ENCODE data around the gene E2F4. TPM values are rescaled to one million over a fixed set of nuclear protein-coding genes. Genes with fewer than 3 reads are reported as not detected.

The E2F4 gene
- total and polyA plus RNA-seq, 4 donors, result 16.7 to 53.5 (median 40.7) TPM

- Histone ChIP-seq H3K4me3 (ENCODE audit: low read depth, low read length) (peak within 1 kb of the TSS; percentile 68), H3K27me3 (ENCODE audit: control insufficient read depth, insufficient read depth, low read length) (no peaks in the 10 kb centered on the region), H3K36me3 (ENCODE audit: control insufficient read depth, insufficient read depth, low read length) (peaks cover 31% of the 10 kb centered on the region), H3K4me1 (ENCODE audit: control insufficient read depth, insufficient read depth, low read length) (peaks cover 49% of the 10 kb centered on the region), H3K9me3 (ENCODE audit: control insufficient read depth, insufficient read depth, low read length) (no peaks in the 10 kb centered on the region), H3K27ac (ENCODE audit: low read depth, low read length) (peak within 1 kb of the TSS; percentile 87)
- under 1% methylated on average over 77 of the region's 77 CpGs for WGBS (ENCODE audit: insufficient coverage)
- peak; percentile 91 to 99 (median 92) for DNase-seq (ENCODE audit: low read depth in 4 of 6, low spot score in 6 of 6)
Observed at GRCh38 chr16:67183627-67184452, 8.1 kb upstream of the E2F4 start, which contains the start of gene MATCAP1. Gene MATCAP1, minus strand, starts transcription at chr16:67183963. Its CDS starts 3,353 bp downstream, at chr16:67180610.

- WGBS (ENCODE audit: insufficient coverage), result 5% methylated on average over 59 of the region's 59 CpGs
Observed at GRCh38 chr16:67184453-67184994, 7.4 kb upstream of the E2F4 start.

GRCh38 chr16:67184995-67185650 lies 6.8 kb upstream of the E2F4 start:
- H3K27me3 ChIP-seq (ENCODE audit: control insufficient read depth, insufficient read depth, low read length), result no peaks in the 10 kb centered on the region
- peak in 4 of 6 donors; percentile 70 to 92 (median 80) for DNase-seq (ENCODE audit: low read depth in 4 of 6, low spot score in 6 of 6)
- peak overlapping the region; percentile 40 for H3K27ac ChIP-seq (ENCODE audit: low read depth, low read length)
- WGBS (ENCODE audit: insufficient coverage), result 12% methylated on average over 43 of the region's 43 CpGs
- H3K36me3 ChIP-seq (ENCODE audit: control insufficient read depth, insufficient read depth, low read length), result peaks cover 20% of the 10 kb centered on the region
- H3K4me1 ChIP-seq (ENCODE audit: control insufficient read depth, insufficient read depth, low read length), result peaks cover 47% of the 10 kb centered on the region
- H3K4me3 ChIP-seq (ENCODE audit: low read depth, low read length), result no peak overlapping the region
- no peaks in the 10 kb centered on the region for H3K9me3 ChIP-seq (ENCODE audit: control insufficient read depth, insufficient read depth, low read length)

More at GRCh38 chr16:67184453-67184994, 7.4 kb upstream of the E2F4 start:
- DNase-seq (ENCODE audit: low read depth in 4 of 6, low spot score in 6 of 6), result no peak
- Histone ChIP-seq H3K9me3 (ENCODE audit: control insufficient read depth, insufficient read depth, low read length) (no peaks in the 10 kb centered on the region), H3K27ac (ENCODE audit: low read depth, low read length) (peak overlapping the region; percentile 87), H3K4me1 (ENCODE audit: control insufficient read depth, insufficient read depth, low read length) (peaks cover 47% of the 10 kb centered on the region), H3K27me3 (ENCODE audit: control insufficient read depth, insufficient read depth, low read length) (no peaks in the 10 kb centered on the region), H3K4me3 (ENCODE audit: low read depth, low read length) (peak overlapping the region; percentile 68), H3K36me3 (ENCODE audit: control insufficient read depth, insufficient read depth, low read length) (peaks cover 26% of the 10 kb centered on the region)

- H3K9me3 ChIP-seq (ENCODE audit: control insufficient read depth, insufficient read depth, low read length), result no peaks in the 10 kb centered on the region
- no peak for DNase-seq (ENCODE audit: low read depth in 4 of 6, low spot score in 6 of 6)
- H3K36me3 ChIP-seq (ENCODE audit: control insufficient read depth, insufficient read depth, low read length), result peaks cover 14% of the 10 kb centered on the region
- H3K27ac ChIP-seq (ENCODE audit: low read depth, low read length), result no peak overlapping the region
- WGBS (ENCODE audit: insufficient coverage), result 12% methylated on average over 8 of the region's 12 CpGs
- no peak overlapping the region for H3K4me3 ChIP-seq (ENCODE audit: low read depth, low read length)
- H3K27me3 ChIP-seq (ENCODE audit: control insufficient read depth, insufficient read depth, low read length), result no peaks in the 10 kb centered on the region
- peaks cover 44% of the 10 kb centered on the region for H3K4me1 ChIP-seq (ENCODE audit: control insufficient read depth, insufficient read depth, low read length)
Observed at GRCh38 chr16:67185651-67186134, 6.3 kb upstream of the E2F4 start.

GRCh38 chr16:67186550-67186950 lies 5.4 kb upstream of the E2F4 start:
- no peak for DNase-seq (ENCODE audit: low read depth in 4 of 6, low spot score in 6 of 6)
- H3K27ac ChIP-seq (ENCODE audit: low read depth, low read length), result no peak overlapping the region
- 93% methylated on average over 3 of the region's 5 CpGs for WGBS (ENCODE audit: insufficient coverage)
- no peak overlapping the region for H3K4me3 ChIP-seq (ENCODE audit: low read depth, low read length)
- H3K4me1 ChIP-seq (ENCODE audit: control insufficient read depth, insufficient read depth, low read length), result peaks cover 42% of the 10 kb centered on the region
- H3K36me3 ChIP-seq (ENCODE audit: control insufficient read depth, insufficient read depth, low read length), result peaks cover 13% of the 10 kb centered on the region
- H3K9me3 ChIP-seq (ENCODE audit: control insufficient read depth, insufficient read depth, low read length), result no peaks in the 10 kb centered on the region
- no peaks in the 10 kb centered on the region for H3K27me3 ChIP-seq (ENCODE audit: control insufficient read depth, insufficient read depth, low read length)

- Histone ChIP-seq H3K36me3 (ENCODE audit: control insufficient read depth, insufficient read depth, low read length) (peaks cover 13% of the 10 kb centered on the region), H3K9me3 (ENCODE audit: control insufficient read depth, insufficient read depth, low read length) (no peaks in the 10 kb centered on the region), H3K27me3 (ENCODE audit: control insufficient read depth, insufficient read depth, low read length) (no peaks in the 10 kb centered on the region), H3K4me1 (ENCODE audit: control insufficient read depth, insufficient read depth, low read length) (peaks cover 45% of the 10 kb centered on the region), H3K27ac (ENCODE audit: low read depth, low read length) (no peak overlapping the region), H3K4me3 (ENCODE audit: low read depth, low read length) (no peak overlapping the region)
- DNase-seq (ENCODE audit: low read depth in 4 of 6, low spot score in 6 of 6), result peak in 1 of 6 donors; percentile 72
- 49% methylated on average over 23 of the region's 26 CpGs for WGBS (ENCODE audit: insufficient coverage)
Observed at GRCh38 chr16:67187175-67187890, 4.6 kb upstream of the E2F4 start.

GRCh38 chr16:67188323-67188722 lies 3.6 kb upstream of the E2F4 start:
- H3K9me3 ChIP-seq (ENCODE audit: control insufficient read depth, insufficient read depth, low read length), result no peaks in the 10 kb centered on the region
- H3K27me3 ChIP-seq (ENCODE audit: control insufficient read depth, insufficient read depth, low read length), result no peaks in the 10 kb centered on the region
- WGBS (ENCODE audit: insufficient coverage), result 78% methylated on average over 4 of the region's 4 CpGs
- peaks cover 18% of the 10 kb centered on the region for H3K36me3 ChIP-seq (ENCODE audit: control insufficient read depth, insufficient read depth, low read length)
- peaks cover 52% of the 10 kb centered on the region for H3K4me1 ChIP-seq (ENCODE audit: control insufficient read depth, insufficient read depth, low read length)
- no peak overlapping the region for H3K4me3 ChIP-seq (ENCODE audit: low read depth, low read length)
- no peak for DNase-seq (ENCODE audit: low read depth in 4 of 6, low spot score in 6 of 6)
- no peak overlapping the region for H3K27ac ChIP-seq (ENCODE audit: low read depth, low read length)

- peaks cover 55% of the 10 kb centered on the region for H3K4me1 ChIP-seq (ENCODE audit: control insufficient read depth, insufficient read depth, low read length)
- WGBS (ENCODE audit: insufficient coverage), result 89% methylated on average over 12 of the region's 15 CpGs
- H3K27me3 ChIP-seq (ENCODE audit: control insufficient read depth, insufficient read depth, low read length), result no peaks in the 10 kb centered on the region
- DNase-seq (ENCODE audit: low read depth in 4 of 6, low spot score in 6 of 6), result no peak
- H3K4me3 ChIP-seq (ENCODE audit: low read depth, low read length), result no peak overlapping the region
- no peaks in the 10 kb centered on the region for H3K9me3 ChIP-seq (ENCODE audit: control insufficient read depth, insufficient read depth, low read length)
- no peak overlapping the region for H3K27ac ChIP-seq (ENCODE audit: low read depth, low read length)
- H3K36me3 ChIP-seq (ENCODE audit: control insufficient read depth, insufficient read depth, low read length), result peaks cover 22% of the 10 kb centered on the region
Observed at GRCh38 chr16:67188798-67189197, 3.2 kb upstream of the E2F4 start.

GRCh38 chr16:67190041-67190440 lies 1.9 kb upstream of the E2F4 start, which contains the start of gene EXOC3L1:
Gene EXOC3L1, minus strand, starts transcription at chr16:67190136. Its CDS starts 460 bp downstream, at chr16:67189676.
- Histone ChIP-seq H3K4me1 (ENCODE audit: control insufficient read depth, insufficient read depth, low read length) (peaks cover 44% of the 10 kb centered on the region), H3K27ac (ENCODE audit: low read depth, low read length) (no peak within 1 kb of the TSS), H3K4me3 (ENCODE audit: low read depth, low read length) (no peak within 1 kb of the TSS), H3K27me3 (ENCODE audit: control insufficient read depth, insufficient read depth, low read length) (no peaks in the 10 kb centered on the region), H3K9me3 (ENCODE audit: control insufficient read depth, insufficient read depth, low read length) (no peaks in the 10 kb centered on the region), H3K36me3 (ENCODE audit: control insufficient read depth, insufficient read depth, low read length) (peaks cover 35% of the 10 kb centered on the region)
- no peak for DNase-seq (ENCODE audit: low read depth in 4 of 6, low spot score in 6 of 6)
- WGBS (ENCODE audit: insufficient coverage), result 35% methylated on average over 3 of the region's 6 CpGs

All from spinal cord (tissue), 10 donors.